ENCODE data around the gene NF1. TPM values are rescaled to one million over a fixed set of nuclear protein-coding genes. Genes with fewer than 3 reads are reported as not detected.

NF1 gene
- total RNA-seq, 3 donors from 2014 or later, result 61.6 to 129 (median 97.7) TPM

DNA sequence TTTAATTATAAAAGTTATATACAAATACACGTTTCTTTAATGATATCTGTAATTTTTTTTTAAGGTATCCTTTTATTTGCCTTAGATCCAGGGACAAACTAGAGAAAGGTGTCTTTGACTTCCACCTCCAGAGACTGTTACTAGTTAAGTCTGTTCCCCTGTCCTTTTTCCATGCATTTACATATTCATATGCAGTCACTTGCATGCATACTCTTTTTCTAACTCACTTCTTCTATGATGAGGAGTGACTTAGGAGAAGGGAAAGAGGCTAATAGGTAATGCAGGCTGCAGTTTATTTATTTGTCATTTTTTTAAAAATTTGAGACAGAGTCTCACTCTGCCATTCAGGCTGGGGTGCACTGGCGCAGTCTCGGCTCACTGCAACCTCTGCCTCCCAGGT, 141.4 kb downstream of the NF1 start:
- Histone ChIP-seq H3K4me1 (no peaks in the 10 kb centered on the region), H3K27me3 (no peaks in the 10 kb centered on the region), H3K9me3 (no peaks in the 10 kb centered on the region), H3K27ac (no peak overlapping the region), H3K36me3 (no peaks in the 10 kb centered on the region), H3K4me3 (no peak overlapping the region)
- no peak for DNase-seq (ENCODE audit: low spot score in 2 of 2)
- intact Hi-C loops (cut with DNase I; ENCODE audit: low total_unique reads), result no loop called here
- TF ChIP-seq POLR2A (IDR thresholded peaks at IDR 0.05) (no peak), POLR2AphosphoS5 (IDR thresholded peaks at IDR 0.05) (no peak)
- TF ChIP-seq, protein P1, sequence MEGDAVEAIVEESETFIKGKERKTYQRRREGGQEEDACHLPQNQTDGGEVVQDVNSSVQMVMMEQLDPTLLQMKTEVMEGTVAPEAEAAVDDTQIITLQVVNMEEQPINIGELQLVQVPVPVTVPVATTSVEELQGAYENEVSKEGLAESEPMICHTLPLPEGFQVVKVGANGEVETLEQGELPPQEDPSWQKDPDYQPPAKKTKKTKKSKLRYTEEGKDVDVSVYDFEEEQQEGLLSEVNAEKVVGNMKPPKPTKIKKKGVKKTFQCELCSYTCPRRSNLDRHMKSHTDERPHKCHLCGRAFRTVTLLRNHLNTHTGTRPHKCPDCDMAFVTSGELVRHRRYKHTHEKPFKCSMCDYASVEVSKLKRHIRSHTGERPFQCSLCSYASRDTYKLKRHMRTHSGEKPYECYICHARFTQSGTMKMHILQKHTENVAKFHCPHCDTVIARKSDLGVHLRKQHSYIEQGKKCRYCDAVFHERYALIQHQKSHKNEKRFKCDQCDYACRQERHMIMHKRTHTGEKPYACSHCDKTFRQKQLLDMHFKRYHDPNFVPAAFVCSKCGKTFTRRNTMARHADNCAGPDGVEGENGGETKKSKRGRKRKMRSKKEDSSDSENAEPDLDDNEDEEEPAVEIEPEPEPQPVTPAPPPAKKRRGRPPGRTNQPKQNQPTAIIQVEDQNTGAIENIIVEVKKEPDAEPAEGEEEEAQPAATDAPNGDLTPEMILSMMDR (IDR thresholded peaks at IDR 0.05), result no peak

DNA sequence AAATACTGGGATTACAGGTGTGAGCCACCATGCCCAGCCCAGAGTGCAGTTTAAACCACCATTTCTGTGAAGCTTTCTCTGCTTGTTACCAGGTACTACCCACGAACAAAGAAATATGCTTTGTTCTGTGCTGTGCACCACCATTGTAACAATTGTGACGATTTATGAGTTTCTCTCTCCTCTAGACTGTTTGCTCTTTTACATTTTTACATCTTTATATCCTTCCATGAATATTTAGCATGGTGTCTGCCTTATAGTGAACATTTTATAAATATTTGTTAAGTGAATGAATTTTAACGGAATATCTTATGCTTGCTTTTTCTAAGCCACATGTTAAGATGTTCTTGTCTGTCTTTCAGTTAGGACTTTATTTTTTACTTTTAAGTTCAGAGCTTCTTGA, 141.9 kb downstream of the NF1 start:
- Histone ChIP-seq H3K36me3 (no peaks in the 10 kb centered on the region), H3K4me1 (no peaks in the 10 kb centered on the region), H3K27me3 (no peaks in the 10 kb centered on the region), H3K9me3 (no peaks in the 10 kb centered on the region), H3K27ac (no peak overlapping the region), H3K4me3 (no peak overlapping the region)
- TF ChIP-seq POLR2AphosphoS5 (IDR thresholded peaks at IDR 0.05), result no peak
- TF ChIP-seq, protein P1 (IDR thresholded peaks at IDR 0.05), result no peak
- no peak for TF ChIP-seq POLR2A (IDR thresholded peaks at IDR 0.05)
- intact Hi-C loops (cut with DNase I; ENCODE audit: low total_unique reads), result no loop called here
- DNase-seq (ENCODE audit: low spot score in 2 of 2), result no peak

DNA sequence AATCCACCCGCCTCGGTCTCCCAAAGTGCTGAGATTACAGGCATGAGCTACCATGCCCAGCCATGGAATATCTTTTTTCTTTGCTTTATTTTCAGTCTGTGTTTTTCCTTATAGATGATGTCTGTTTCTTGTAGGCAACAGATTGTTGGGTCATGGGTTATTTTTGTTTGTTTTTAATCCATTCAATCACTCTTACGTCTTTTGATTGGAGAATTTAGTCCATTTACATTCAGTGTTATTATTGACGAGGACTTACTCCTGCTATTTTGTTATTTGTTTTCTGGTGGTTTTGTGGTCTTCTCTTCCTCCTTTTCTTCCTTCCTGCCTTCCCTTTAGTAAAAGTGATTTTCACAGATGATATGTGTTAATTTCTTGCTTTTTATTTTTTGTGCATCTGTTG, 146.3 kb downstream of the NF1 start:
- Histone ChIP-seq H3K27me3 (no peaks in the 10 kb centered on the region), H3K4me3 (no peak overlapping the region), H3K36me3 (no peaks in the 10 kb centered on the region), H3K4me1 (no peaks in the 10 kb centered on the region), H3K9me3 (no peaks in the 10 kb centered on the region), H3K27ac (no peak overlapping the region)
- TF ChIP-seq, protein P1 (IDR thresholded peaks at IDR 0.05), result no peak
- no peak for TF ChIP-seq POLR2A (IDR thresholded peaks at IDR 0.05)
- no peak for TF ChIP-seq POLR2AphosphoS5 (IDR thresholded peaks at IDR 0.05)
- no peak for DNase-seq (ENCODE audit: low spot score in 2 of 2)
- intact Hi-C loops (cut with DNase I; ENCODE audit: low total_unique reads), result no loop called here

DNA sequence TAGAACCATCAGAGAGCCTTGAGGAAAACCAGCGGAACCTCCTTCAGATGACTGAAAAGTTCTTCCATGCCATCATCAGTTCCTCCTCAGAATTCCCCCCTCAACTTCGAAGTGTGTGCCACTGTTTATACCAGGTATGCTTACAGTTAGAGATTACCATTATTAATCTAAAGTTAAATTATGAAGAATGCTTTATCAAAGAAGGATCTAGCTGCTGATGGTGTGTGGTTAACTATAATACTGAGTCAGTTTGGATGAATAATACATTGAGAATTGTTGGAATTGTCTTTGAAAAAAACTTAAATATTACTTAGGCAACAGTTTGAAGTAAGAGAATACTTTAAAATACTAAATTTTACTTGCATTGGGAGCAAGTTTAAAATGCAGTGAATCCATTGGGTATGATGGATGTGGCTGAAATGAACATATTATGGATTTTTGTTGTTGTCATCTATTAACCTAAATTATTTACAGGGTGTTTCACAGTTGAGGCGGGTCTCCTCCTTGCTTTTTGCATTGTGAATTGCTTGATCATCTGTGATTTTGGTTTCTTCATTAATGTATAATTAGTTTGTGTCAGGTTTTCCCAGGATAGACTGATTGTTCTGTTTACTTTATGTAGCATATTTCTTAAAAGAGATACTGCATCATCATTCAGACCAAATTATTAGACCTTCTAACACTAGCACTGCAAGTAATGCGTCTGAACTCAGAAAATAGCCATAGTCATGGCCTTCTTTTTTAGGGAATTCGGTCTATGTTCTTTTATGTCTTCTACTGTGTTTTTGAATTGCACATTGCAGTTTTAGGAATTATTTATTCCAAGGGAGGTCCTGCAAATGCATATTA, 154.4 kb downstream of the NF1 start:
- intact Hi-C loops (cut with DNase I; ENCODE audit: low total_unique reads), result loop anchor here (5.0 kb wide), 1 partner anchor 152 kb away; no protein-coding TSS in a partner anchor
- TF ChIP-seq POLR2AphosphoS5 (IDR thresholded peaks at IDR 0.05), result no peak
- TF ChIP-seq, protein P1 (IDR thresholded peaks at IDR 0.05), result no peak
- no peak for TF ChIP-seq POLR2A (IDR thresholded peaks at IDR 0.05)
- peaks cover 4% of the 10 kb centered on the region for H3K36me3 ChIP-seq
- no peak overlapping the region for H3K4me3 ChIP-seq
- DNase-seq (ENCODE audit: low spot score in 2 of 2), result no peak
- no peaks in the 10 kb centered on the region for H3K4me1 ChIP-seq
- no peak overlapping the region for H3K27ac ChIP-seq
- no peaks in the 10 kb centered on the region for H3K27me3 ChIP-seq
- H3K9me3 ChIP-seq, result no peaks in the 10 kb centered on the region

DNA sequence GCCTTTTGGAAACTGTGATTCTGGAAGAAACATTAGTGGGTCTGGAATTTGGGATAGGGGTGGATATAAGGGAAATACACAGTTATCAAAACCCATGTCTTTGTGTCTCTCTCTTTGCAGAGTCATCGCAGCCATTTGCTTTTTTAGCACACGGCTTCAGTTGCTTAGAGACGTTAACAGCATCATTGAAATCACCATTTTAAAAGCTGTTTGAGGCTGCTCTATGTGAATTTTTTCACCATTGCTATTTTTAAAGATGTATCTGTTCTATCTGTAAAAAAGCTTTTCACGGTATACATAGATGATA, 155.0 kb downstream of the NF1 start:
- intact Hi-C loops (cut with DNase I; ENCODE audit: low total_unique reads), result loop anchor here (5.0 kb wide), 1 partner anchor 152 kb away; no protein-coding TSS in a partner anchor
- Histone ChIP-seq H3K9me3 (no peaks in the 10 kb centered on the region), H3K27ac (no peak overlapping the region), H3K36me3 (peaks cover 4% of the 10 kb centered on the region), H3K4me1 (no peaks in the 10 kb centered on the region), H3K27me3 (no peaks in the 10 kb centered on the region), H3K4me3 (no peak overlapping the region)
- no peak for TF ChIP-seq POLR2A (IDR thresholded peaks at IDR 0.05)
- TF ChIP-seq, protein P1 (IDR thresholded peaks at IDR 0.05), result no peak
- TF ChIP-seq POLR2AphosphoS5 (IDR thresholded peaks at IDR 0.05), result no peak
- DNase-seq (ENCODE audit: low spot score in 2 of 2), result no peak
